ENCODE results near the gene FEZ2.

GRCh38 chr2:36565712-36566111, 32.3 kb downstream of the FEZ2 start:
- TF ChIP-seq CTCF (IDR thresholded peaks at IDR 0.05) (no peak), POLR2AphosphoS5 (IDR thresholded peaks at IDR 0.05) (no peak), POLR2A (IDR thresholded peaks at IDR 0.05) (no peak)
